HG03196 (cell line): Measurements from ENCODE around the gene FKBP1A.

Experiments used
- ATAC-seq: cut with Tn5 transposase; IDR thresholded peaks from one replicate; pipeline ENCODE4 v1.9.1; 2021; ENCODE audit not compliant: unreplicated experiment

Gene FKBP1A

GRCh38 chr20:1392693-1393506, at the start of gene FKBP1A:
Gene FKBP1A (minus strand): TSS chr20:1393054. CDS start chr20:1392998, 56 bp downstream.
- peak; percentile 84 for ATAC-seq

GRCh38 chr20:1442304-1442703, 49.5 kb upstream of the FKBP1A start:
- no peak for ATAC-seq

GRCh38 chr20:1441133-1441532, 48.3 kb upstream of the FKBP1A start:
- ATAC-seq = no peak

- ATAC-seq = no peak
Measured at GRCh38 chr20:1440024-1440423, 47.2 kb upstream of the FKBP1A start.

- ATAC-seq = no peak
Measured at GRCh38 chr20:1438361-1438760, 45.5 kb upstream of the FKBP1A start.

- ATAC-seq = no peak
Measured at GRCh38 chr20:1437235-1437904, 44.5 kb upstream of the FKBP1A start.

- ATAC-seq = no peak
Measured at GRCh38 chr20:1436263-1436662, 43.4 kb upstream of the FKBP1A start.

GRCh38 chr20:1435337-1435699, 42.5 kb upstream of the FKBP1A start:
- ATAC-seq = no peak

GRCh38 chr20:1434571-1435336, 41.9 kb upstream of the FKBP1A start:
- ATAC-seq = peak; percentile 82

GRCh38 chr20:1431158-1431557, 38.3 kb upstream of the FKBP1A start:
- no peak for ATAC-seq

GRCh38 chr20:1430004-1430451, 37.2 kb upstream of the FKBP1A start:
- ATAC-seq = no peak

GRCh38 chr20:1429143-1429728, 36.4 kb upstream of the FKBP1A start:
- ATAC-seq = no peak

GRCh38 chr20:1427457-1428054, 34.7 kb upstream of the FKBP1A start:
- ATAC-seq = no peak

GRCh38 chr20:1426231-1426849, 33.5 kb upstream of the FKBP1A start:
- no peak for ATAC-seq

- ATAC-seq = no peak
Measured at GRCh38 chr20:1424336-1424735, 31.5 kb upstream of the FKBP1A start.

GRCh38 chr20:1423625-1424106, 30.8 kb upstream of the FKBP1A start:
- ATAC-seq = no peak

GRCh38 chr20:1423206-1423605, 30.4 kb upstream of the FKBP1A start:
- no peak for ATAC-seq

- no peak for ATAC-seq
Measured at GRCh38 chr20:1422753-1423152, 29.9 kb upstream of the FKBP1A start.

- ATAC-seq = no peak
Measured at GRCh38 chr20:1420066-1420465, 27.2 kb upstream of the FKBP1A start.

GRCh38 chr20:1418350-1418749, 25.5 kb upstream of the FKBP1A start:
- no peak for ATAC-seq
